ENCODE measurements around the gene PPP2R3C. TPM values are rescaled to one million over a fixed set of nuclear protein-coding genes. Genes with fewer than 3 reads are reported as not detected.

Gene PPP2R3C
- total and polyA plus RNA-seq, 2 of the 13 experiments (the other 11 are each of a cell fraction or from before 2014, with no cell fraction given): 63.4 to 102 TPM

GRCh38 chr14:35158951-35159653 lies 37.3 kb upstream of the PPP2R3C start (continued):
- TF ChIP-seq ZNF777 (CRISPR knock-in tag; IDR thresholded peaks at IDR 0.05) (no peak), SP2 (CRISPR knock-in tag; IDR thresholded peaks at IDR 0.05) (no peak), ZNF44 (CRISPR knock-in tag; IDR thresholded peaks at IDR 0.05) (no peak), ZNF24 (IDR thresholded peaks at IDR 0.05) (no peak), NR2C2 (CRISPR knock-in tag; IDR thresholded peaks at IDR 0.05; ENCODE audit: borderline replicate concordance) (0 out of 2 replicates have a peak, but pooled peaks have one; percentile 14), RERE (CRISPR knock-in tag; IDR thresholded peaks at IDR 0.05; ENCODE audit: low read depth) (no peak), GATAD2A (CRISPR knock-in tag; IDR thresholded peaks at IDR 0.05) (peak; percentile 42; the same call in 1 of the 2 replicates), MED1 (CRISPR knock-in tag; IDR thresholded peaks at IDR 0.05) (no peak), ZNF75D (CRISPR knock-in tag; IDR thresholded peaks at IDR 0.05; ENCODE audit: borderline replicate concordance) (no peak), ONECUT2 (CRISPR knock-in tag; IDR thresholded peaks at IDR 0.05) (peak; percentile 87), NBN (conservative IDR thresholded peaks at IDR 0.05) (no peak), ZNF282 (IDR thresholded peaks at IDR 0.05; ENCODE audit: partially characterized antibody) (peak; percentile 46), MED13 (CRISPR knock-in tag; IDR thresholded peaks at IDR 0.05) (no peak), RCOR2 (CRISPR knock-in tag; IDR thresholded peaks at IDR 0.05) (no peak), HOXA9 (CRISPR knock-in tag; IDR thresholded peaks at IDR 0.05; ENCODE audit: borderline replicate concordance) (0 out of 2 replicates have a peak, but pooled peaks have one; percentile 41), SRY (CRISPR knock-in tag; IDR thresholded peaks at IDR 0.05) (no peak)
- TF ChIP-seq, protein P1, sequence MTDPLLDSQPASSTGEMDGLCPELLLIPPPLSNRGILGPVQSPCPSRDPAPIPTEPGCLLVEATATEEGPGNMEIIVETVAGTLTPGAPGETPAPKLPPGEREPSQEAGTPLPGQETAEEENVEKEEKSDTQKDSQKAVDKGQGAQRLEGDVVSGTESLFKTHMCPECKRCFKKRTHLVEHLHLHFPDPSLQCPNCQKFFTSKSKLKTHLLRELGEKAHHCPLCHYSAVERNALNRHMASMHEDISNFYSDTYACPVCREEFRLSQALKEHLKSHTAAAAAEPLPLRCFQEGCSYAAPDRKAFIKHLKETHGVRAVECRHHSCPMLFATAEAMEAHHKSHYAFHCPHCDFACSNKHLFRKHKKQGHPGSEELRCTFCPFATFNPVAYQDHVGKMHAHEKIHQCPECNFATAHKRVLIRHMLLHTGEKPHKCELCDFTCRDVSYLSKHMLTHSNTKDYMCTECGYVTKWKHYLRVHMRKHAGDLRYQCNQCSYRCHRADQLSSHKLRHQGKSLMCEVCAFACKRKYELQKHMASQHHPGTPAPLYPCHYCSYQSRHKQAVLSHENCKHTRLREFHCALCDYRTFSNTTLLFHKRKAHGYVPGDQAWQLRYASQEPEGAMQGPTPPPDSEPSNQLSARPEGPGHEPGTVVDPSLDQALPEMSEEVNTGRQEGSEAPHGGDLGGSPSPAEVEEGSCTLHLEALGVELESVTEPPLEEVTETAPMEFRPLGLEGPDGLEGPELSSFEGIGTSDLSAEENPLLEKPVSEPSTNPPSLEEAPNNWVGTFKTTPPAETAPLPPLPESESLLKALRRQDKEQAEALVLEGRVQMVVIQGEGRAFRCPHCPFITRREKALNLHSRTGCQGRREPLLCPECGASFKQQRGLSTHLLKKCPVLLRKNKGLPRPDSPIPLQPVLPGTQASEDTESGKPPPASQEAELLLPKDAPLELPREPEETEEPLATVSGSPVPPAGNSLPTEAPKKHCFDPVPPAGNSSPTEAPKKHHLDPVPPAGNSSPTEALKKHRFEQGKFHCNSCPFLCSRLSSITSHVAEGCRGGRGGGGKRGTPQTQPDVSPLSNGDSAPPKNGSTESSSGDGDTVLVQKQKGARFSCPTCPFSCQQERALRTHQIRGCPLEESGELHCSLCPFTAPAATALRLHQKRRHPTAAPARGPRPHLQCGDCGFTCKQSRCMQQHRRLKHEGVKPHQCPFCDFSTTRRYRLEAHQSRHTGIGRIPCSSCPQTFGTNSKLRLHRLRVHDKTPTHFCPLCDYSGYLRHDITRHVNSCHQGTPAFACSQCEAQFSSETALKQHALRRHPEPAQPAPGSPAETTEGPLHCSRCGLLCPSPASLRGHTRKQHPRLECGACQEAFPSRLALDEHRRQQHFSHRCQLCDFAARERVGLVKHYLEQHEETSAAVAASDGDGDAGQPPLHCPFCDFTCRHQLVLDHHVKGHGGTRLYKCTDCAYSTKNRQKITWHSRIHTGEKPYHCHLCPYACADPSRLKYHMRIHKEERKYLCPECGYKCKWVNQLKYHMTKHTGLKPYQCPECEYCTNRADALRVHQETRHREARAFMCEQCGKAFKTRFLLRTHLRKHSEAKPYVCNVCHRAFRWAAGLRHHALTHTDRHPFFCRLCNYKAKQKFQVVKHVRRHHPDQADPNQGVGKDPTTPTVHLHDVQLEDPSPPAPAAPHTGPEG (CRISPR knock-in tag; IDR thresholded peaks at IDR 0.05): no peak
- TF ChIP-seq, protein P2, sequence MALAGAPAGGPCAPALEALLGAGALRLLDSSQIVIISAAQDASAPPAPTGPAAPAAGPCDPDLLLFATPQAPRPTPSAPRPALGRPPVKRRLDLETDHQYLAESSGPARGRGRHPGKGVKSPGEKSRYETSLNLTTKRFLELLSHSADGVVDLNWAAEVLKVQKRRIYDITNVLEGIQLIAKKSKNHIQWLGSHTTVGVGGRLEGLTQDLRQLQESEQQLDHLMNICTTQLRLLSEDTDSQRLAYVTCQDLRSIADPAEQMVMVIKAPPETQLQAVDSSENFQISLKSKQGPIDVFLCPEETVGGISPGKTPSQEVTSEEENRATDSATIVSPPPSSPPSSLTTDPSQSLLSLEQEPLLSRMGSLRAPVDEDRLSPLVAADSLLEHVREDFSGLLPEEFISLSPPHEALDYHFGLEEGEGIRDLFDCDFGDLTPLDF (CRISPR knock-in tag; IDR thresholded peaks at IDR 0.05): no peak
